Measurements from ENCODE around the gene KRTAP10-5. TPM values are rescaled to one million over a fixed set of nuclear protein-coding genes. Genes with fewer than 3 reads are reported as not detected.

Gene KRTAP10-5
- total and polyA plus RNA-seq, 9 of the 15 experiments (the other 6 are each of a cell fraction or from before 2014, with no cell fraction given), result not detected

GRCh38 chr21:44618909-44619308, 38.5 kb upstream of the KRTAP10-5 start:
- no peak overlapping the region for H3K9ac ChIP-seq (ENCODE audit: insufficient read depth in 1 of 2, low read depth in 2 of 2, low read length in 2 of 2)
- peaks cover 14 to 33% of the 10 kb centered on the region in 2 experiments; a peak in 4 of 5 replicates for H3K27me3 ChIP-seq (ENCODE audit: control insufficient read depth in 2 of 2, insufficient read depth in 2 of 2, low read length in 2 of 2)
- in situ Hi-C loops (cut with MboI) (no loop called here), intact Hi-C loops (cut with micrococcal nuclease) (no loop called here)
- no peak overlapping the region for H2AFZ ChIP-seq (ENCODE audit: low read depth, low read length)
- H3K4me1 ChIP-seq (replicated peaks in 1 of 2; ENCODE audit: control insufficient read depth in 2 of 2, insufficient read depth in 2 of 2, low read length in 2 of 2), result peaks cover 0 to 8% of the 10 kb centered on the region in 2 experiments; a peak in 2 of 5 replicates
- ChIA-PET POLR2A (interaction anchor here (1.5 kb wide), 1 partner anchor 25 kb away, joined by 5 read pairs; no protein-coding TSS in a partner anchor), CTCF (ENCODE audit: low intra/inter-chr PET ratio) (no interaction called here)
- H3K4me3 ChIP-seq, result no peak overlapping the region
- H3K9me3 ChIP-seq (replicated peaks; ENCODE audit: control insufficient read depth, insufficient read depth, low read depth, low read length), result no peaks in the 10 kb centered on the region
- peaks cover 3% of the 10 kb centered on the region for H3K9me1 ChIP-seq (ENCODE audit: control insufficient read depth, insufficient read depth, low read length)
- DNase-seq (ENCODE audit: extremely low read depth in 1 of 4, low spot score in 3 of 4), result no peak
- WGBS (ENCODE audit: insufficient coverage, low coverage, missing lambda C conversion rate), result 0% methylated on average over 3 of the region's 3 CpGs
- no peaks in the 10 kb centered on the region for H4K20me1 ChIP-seq (replicated peaks; ENCODE audit: control insufficient read depth, insufficient read depth, low read length)
- H3K36me3 ChIP-seq (ENCODE audit: control insufficient read depth, insufficient read depth, low read length), result no peaks in the 10 kb centered on the region
- H3K79me2 ChIP-seq (ENCODE audit: control insufficient read depth, insufficient read depth, low read length), result no peaks in the 10 kb centered on the region
- H3K27ac ChIP-seq (ENCODE audit: extremely low read depth, low read depth, low read length), result no peak overlapping the region
- TF ChIP-seq PREB (CRISPR knock-in tag; IDR thresholded peaks at IDR 0.05) (no peak), ELF1 (tag; IDR thresholded peaks at IDR 0.05) (0 out of 2 replicates have a peak, but pooled peaks have one; percentile 27), FOXO4 (CRISPR knock-in tag; IDR thresholded peaks at IDR 0.05) (no peak)
- ATAC-seq, result no peak
- H3K4me2 ChIP-seq (ENCODE audit: insufficient read depth, low read length), result no peak overlapping the region
- no TSS peak for BruUV-seq (replicated peaks)
- FAIRE-seq, result no peak
